ENCODE data around the gene SLC25A46.
"Not testable (repeated sequence)": the region's sequence is repeated elsewhere in the genome, so short reads cannot be mapped to it uniquely, and the experiment has no call there.

SLC25A46 gene

GRCh38 chr5:110738812-110739651 is at the start of gene SLC25A46:
Gene SLC25A46 (plus strand): TSS chr5:110739007. CDS start chr5:110739120, 113 bp downstream.
- no peak for TF ChIP-seq POU6F1 (CRISPR knock-in tag; IDR thresholded peaks at IDR 0.05; ENCODE audit: borderline replicate concordance, low read depth)
- TF ChIP-seq RARB (CRISPR knock-in tag; IDR thresholded peaks at IDR 0.05), result no peak
- peak; percentile 95 for ATAC-seq

DNA sequence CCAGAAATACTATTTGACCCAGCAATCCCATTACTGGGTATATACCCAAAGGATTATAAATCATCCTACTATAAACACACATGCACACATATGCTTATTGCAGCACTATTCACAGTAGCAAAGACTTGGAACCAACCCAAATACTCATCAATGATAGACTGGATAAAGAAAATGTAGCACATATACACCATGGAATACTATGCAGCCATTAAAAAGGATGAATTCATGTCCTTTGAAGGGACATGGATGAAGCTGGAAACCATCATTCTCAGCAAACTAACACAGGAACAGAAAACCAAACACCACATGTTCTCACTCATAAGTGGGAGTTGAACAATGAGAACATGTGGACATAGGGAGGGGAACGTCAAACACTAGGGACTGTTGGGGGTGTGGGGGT is 48.2 kb upstream of the SLC25A46 start:
- not testable (repeated sequence) for ATAC-seq

GRCh38 chr5:110692669-110693068 is 46.1 kb upstream of the SLC25A46 start:
- not testable (repeated sequence) for ATAC-seq

- TF ChIP-seq ZFP3 (CRISPR knock-in tag; IDR thresholded peaks at IDR 0.05), result no peak
- peak; percentile 77 for ATAC-seq
Observed at GRCh38 chr5:110702300-110702699, 36.5 kb upstream of the SLC25A46 start.

- TF ChIP-seq ARNTL (CRISPR knock-in tag; IDR thresholded peaks at IDR 0.05; ENCODE audit: borderline replicate concordance, low read depth) (no peak), POU6F1 (CRISPR knock-in tag; IDR thresholded peaks at IDR 0.05; ENCODE audit: borderline replicate concordance, low read depth) (no peak), ZFP30 (CRISPR knock-in tag; IDR thresholded peaks at IDR 0.05) (no peak), TCF4 (CRISPR knock-in tag; IDR thresholded peaks at IDR 0.05; ENCODE audit: borderline replicate concordance) (no peak), BACH2 (CRISPR knock-in tag; IDR thresholded peaks at IDR 0.05; ENCODE audit: borderline replicate concordance) (no peak), CSDC2 (CRISPR knock-in tag; IDR thresholded peaks at IDR 0.05) (no peak), ESRRG (CRISPR knock-in tag; IDR thresholded peaks at IDR 0.05) (no peak), RARB (CRISPR knock-in tag; IDR thresholded peaks at IDR 0.05) (no peak), SNAI2 (CRISPR knock-in tag; IDR thresholded peaks at IDR 0.05) (no peak), ZNF8 (CRISPR knock-in tag; IDR thresholded peaks at IDR 0.05) (no peak), OSR1 (CRISPR knock-in tag; IDR thresholded peaks at IDR 0.05) (no peak), TSHZ2 (CRISPR knock-in tag; IDR thresholded peaks at IDR 0.05) (no peak), ZNF565 (CRISPR knock-in tag; conservative IDR thresholded peaks at IDR 0.05; ENCODE audit: low read depth) (no peak), CSRNP3 (CRISPR knock-in tag; IDR thresholded peaks at IDR 0.05) (no peak), GLIS3 (CRISPR knock-in tag; IDR thresholded peaks at IDR 0.05) (no peak), ZFP3 (CRISPR knock-in tag; IDR thresholded peaks at IDR 0.05) (no peak), ZNF70 (CRISPR knock-in tag; IDR thresholded peaks at IDR 0.05) (no peak), PPARA (CRISPR knock-in tag; IDR thresholded peaks at IDR 0.05; ENCODE audit: borderline replicate concordance) (no peak)
- no peak for ATAC-seq
Observed at GRCh38 chr5:110702704-110703103, 36.1 kb upstream of the SLC25A46 start.

All from SK-N-SH treated with all-trans-retinoic acid at 6 μM for 48 hours (cell line).